HG03565 (cell line): ENCODE results near the gene CHST11.
A peak's percentile ranks its signal among the peaks of the same experiment; 100 is the strongest.

Experiments used
- ATAC-seq: cut with Tn5 transposase; IDR thresholded peaks from one replicate; pipeline ENCODE4 v1.9.1; 2021; ENCODE audit warnings: mild to moderate bottlenecking, moderate library complexity; ENCODE audit not compliant: unreplicated experiment

Gene CHST11

GRCh38 chr12:104501660-104502059 is 44.9 kb downstream of the CHST11 start:
- ATAC-seq, result no peak

DNA sequence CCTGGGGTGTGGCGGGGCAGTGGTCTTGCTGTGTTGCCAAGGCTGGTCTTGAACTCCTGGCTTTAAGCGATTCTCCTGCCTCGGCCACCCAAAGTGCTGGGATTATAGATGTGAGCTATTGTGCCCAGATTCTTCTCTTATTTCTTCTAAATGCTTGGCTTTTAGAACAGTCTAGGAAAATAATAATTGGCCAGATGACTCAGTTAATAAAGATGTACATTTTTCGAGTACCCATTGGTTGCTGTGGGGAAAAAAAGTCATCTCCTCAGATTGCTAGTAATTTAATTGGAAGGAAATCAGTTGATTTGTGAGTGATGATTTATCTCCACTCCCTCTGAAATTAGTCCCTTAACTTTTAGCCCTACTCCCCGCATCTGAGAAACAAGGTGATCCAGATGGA is 45.5 kb downstream of the CHST11 start:
- no peak for ATAC-seq

- no peak for ATAC-seq
Measured at GRCh38 chr12:104502638-104503037, 45.9 kb downstream of the CHST11 start.

DNA sequence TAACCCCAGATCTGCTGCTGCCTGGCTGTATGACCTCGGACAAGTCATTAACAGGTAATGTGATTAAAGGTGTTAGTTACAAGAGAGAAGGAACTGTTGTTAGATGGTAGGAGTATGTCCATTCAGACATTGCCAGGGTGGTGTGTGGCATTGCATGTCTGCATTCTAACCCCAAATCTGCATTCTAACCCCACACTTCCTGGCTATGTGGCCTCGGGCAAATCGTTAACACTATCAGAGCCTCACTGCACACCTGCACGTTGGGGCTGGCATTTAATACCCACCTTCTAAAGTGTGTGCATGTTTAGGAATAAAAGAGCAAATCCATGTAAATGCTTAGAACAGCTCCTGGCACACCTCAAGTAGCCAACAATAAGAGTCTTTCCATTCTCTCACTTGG is 46.4 kb downstream of the CHST11 start:
- no peak for ATAC-seq

DNA sequence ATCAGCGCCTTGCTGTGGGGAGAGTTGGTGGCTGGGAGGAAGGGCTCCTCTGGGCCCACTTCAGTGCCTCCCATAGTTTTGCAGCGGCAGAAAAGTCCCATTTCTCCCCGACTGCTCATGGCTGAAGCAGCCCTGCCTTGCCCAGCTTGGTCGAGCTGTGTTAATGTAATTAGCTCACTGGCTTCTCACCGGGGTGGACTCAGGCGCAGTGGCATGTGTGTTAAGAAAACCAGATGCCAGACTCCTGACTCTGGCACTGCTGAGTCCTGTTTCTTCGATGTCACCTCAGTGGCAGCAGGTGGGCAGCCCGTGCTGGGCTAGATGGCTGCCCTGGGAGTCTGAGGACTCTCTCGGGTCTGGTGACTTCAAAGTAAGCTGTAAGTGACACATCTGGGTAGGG is 47.4 kb downstream of the CHST11 start:
- ATAC-seq, result no peak

GRCh38 chr12:104505095-104505818 is 48.5 kb downstream of the CHST11 start:
- peak; percentile 96 for ATAC-seq

DNA sequence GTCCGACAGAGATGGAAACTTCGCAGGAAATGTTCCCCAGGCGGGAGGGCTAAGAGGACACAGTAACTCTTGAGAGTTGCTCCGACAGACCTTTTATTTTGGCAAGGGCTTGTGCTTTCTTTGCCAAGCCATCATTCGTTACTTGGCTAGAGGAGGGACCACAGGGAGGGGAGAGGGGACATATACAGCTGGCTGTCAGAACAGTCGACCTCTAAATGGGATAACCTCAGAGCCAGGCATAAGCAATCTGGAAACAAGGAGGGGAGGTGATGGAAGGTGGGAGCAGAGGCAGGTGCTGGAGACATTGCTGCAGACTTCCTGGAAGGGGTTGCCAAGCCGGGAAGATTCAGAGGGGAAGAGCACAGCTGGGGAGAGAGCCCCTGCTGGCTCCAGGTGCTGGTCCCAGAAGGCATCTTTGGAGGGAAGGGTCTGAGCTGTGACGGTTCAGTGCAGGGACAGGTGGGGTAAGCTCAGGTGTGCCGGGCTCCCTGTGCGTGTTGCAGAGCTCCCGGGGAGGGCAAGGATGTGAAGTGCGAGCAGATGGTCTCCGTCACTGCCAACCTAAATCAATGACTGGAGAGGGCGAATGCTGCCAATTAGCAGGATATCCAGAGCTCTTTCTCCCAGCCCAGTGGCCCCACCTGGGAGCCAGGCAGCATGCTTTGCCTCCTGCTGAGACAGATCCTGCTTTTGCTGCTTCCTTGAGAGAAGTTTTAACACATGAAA is 50.1 kb downstream of the CHST11 start:
- ATAC-seq, result no peak

DNA sequence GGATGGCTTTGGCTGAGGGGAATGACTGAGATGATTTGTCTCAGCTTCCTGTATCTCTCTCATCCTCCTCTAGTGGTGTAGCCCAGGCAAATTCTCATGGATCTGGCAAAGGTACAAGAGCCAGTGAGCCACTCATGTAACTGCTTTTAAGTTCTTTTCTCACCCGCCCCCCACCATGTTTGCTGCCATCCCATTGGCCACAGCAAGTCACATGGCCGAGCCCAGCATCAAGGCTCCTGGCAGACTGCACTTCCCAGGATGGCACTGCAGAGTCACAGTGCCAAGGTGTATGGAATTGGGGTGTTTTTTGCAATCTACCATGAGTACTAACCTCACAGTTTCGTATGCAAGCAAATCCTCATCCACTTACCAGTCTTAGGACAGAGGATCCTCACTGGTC is 50.9 kb downstream of the CHST11 start:
- ATAC-seq, result no peak

GRCh38 chr12:104508752-104509446 is 52.2 kb downstream of the CHST11 start:
- ATAC-seq, result no peak

DNA sequence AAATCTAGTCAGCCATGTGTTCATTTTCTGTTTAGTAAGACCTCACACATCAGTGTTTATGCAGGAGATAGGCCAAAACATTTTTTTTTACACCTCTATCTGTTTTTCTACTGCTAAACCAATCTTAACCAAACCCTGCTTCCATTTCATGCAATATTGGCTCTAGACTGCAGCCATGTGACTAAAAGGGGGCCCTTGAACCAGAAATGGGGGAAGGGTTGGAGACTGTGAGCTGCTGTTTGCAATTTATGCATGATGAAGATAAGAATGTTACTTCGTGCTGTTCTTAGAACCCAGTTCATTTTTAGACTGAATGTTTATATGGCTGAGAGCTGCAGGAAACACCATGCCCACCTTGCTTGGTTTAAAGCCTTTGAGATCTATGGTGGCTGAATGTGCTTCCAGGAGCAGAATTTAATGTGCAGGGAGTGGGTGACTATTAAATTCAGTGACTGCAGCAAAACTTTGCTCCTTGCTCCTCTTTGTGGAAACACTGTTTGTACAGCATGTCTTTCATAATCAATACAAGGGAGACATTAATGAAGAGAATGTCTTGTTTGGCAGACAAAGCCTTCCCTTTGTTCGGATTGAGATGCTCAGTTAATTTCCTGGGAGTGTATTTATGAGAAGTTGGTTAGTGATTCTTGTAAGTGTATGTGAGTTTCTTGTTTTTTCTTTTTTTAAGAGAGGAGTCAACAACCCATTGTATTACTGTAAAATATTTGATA is 53.6 kb downstream of the CHST11 start:
- ATAC-seq, result no peak

DNA sequence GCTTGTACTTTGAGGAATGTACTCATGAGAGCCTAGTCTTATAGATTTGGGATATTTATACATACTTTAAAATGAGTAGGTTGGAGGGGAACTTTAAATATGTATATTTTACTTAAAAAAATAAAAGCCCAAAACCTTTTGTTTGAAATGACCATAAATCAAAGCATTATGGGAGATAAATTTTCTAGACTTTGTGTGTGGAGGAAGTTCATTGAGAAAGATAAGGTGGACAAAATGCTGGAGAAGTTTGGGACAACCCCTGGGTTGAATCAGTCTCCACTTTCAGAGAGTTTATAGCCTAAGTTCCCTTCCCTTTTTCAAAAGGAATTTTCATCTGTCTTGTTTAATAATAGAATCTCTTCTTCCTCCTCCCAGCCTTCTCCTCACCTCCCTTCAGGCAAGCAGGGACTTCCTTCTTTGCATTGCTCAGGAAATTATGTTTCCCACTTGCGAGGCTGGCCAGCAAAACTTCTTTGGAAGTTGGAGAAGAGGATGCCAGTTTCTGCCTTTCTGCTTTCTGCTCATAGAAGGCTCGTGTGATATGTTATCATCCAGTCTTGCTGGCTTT is 54.2 kb downstream of the CHST11 start:
- ATAC-seq, result no peak

- ATAC-seq, result no peak
Measured at GRCh38 chr12:104513681-104514080, 56.9 kb downstream of the CHST11 start.

- no peak for ATAC-seq
Measured at GRCh38 chr12:104514092-104514810, 57.5 kb downstream of the CHST11 start.

DNA sequence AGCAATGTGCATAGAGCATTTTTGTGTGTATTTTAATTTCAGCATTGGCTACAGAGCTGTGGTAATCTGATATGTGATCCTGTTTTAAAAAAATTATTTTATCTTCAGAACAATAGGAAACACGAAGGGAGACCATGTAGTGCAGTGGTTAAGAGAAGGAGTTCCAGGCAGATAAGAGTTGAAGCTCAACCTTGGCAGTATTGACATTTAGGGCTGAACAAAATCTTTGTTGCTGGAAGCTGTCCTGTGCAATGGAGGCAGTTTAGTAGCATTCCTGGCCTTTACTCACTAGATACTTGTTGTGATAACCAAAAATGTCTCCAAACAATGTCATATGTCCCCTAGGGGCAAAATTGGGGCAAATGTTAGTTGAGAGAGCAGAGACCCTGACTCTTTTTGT is 59.2 kb downstream of the CHST11 start:
- no peak for ATAC-seq

GRCh38 chr12:104516821-104517220 is 60.1 kb downstream of the CHST11 start:
- no peak for ATAC-seq

- ATAC-seq, result no peak
Measured at GRCh38 chr12:104517880-104518279, 61.1 kb downstream of the CHST11 start.

GRCh38 chr12:104519190-104520019 is 62.7 kb downstream of the CHST11 start:
- ATAC-seq, result no peak

DNA sequence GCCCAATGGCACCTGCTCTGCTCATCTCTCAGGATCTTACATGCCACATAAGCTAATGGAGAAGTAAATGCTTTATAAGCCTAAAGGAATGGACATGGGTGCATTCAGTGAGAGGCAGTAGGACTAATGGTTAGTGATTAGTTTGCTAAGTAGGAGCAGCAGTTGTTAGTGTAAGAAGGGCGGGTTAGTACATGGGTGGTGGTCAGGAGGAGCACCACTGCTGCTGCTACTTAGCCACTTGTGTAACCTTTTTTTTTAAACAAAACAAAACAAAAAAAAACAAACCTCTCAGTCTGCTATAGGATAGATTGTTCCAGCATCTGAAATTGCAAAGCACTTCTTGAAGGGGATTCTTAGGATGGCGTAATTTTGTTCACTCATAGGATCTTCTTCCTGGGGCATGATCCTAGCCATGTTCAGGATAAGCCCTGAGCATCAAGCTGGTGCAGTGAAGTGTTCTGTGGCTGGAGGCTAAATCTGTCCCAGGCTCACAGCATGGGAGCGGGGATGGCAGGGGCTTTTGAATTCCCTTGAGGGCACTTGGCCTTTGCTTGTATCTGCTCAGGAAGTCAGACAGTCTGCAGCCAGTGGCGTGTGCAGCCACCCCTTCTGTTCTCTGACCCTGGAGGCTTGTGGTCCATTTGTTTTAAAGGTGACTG is 63.6 kb downstream of the CHST11 start:
- ATAC-seq, result peak; percentile 59

DNA sequence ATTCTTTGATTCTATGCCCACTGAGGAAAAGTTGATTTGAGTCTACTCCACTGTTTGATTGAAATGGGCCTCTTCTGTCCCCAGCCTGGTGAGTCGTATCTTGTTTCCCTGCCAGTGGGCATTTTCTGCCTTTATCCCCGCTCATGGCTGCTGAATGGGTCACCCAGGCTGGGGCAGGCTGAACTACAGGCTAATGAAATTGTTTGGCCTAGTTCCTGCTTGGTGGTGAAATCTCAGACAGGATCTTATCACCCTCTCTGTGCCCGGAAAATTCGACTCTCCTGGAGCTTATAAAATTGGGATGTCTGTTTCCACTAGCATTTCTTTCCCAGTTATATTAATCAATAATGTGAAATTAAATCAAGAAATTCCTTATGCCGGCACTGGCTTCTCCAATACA is 65.0 kb downstream of the CHST11 start:
- no peak for ATAC-seq
